MM.1S (cell line): ENCODE measurements around the gene EIF2AK3.

Source experiments
- EZH2 ChIP-seq: fragments of 300-600 bp; sonication (generic); optimal IDR thresholded peaks from 2 replicates; pipeline ENCODE3; 2017; ENCODE audit warnings: low read depth, mild to moderate bottlenecking, antibody characterized with exemption, low read length, mixed read lengths
- EZH2phosphoT487 ChIP-seq: fragments of 300-600 bp; sonication (generic); IDR thresholded peaks from 2 replicates; pipeline ENCODE4 v1.6.1; 2018; ENCODE audit warnings: antibody characterized with exemption, low read length
- TF ChIP-seq, protein P1 (sequence below): fragments of 300-600 bp; sonication (generic); IDR thresholded peaks from 2 replicates; pipeline ENCODE4 v1.5.1; 2016; ENCODE audit warnings: antibody characterized with exemption, low read length, mixed read lengths

DNA sequence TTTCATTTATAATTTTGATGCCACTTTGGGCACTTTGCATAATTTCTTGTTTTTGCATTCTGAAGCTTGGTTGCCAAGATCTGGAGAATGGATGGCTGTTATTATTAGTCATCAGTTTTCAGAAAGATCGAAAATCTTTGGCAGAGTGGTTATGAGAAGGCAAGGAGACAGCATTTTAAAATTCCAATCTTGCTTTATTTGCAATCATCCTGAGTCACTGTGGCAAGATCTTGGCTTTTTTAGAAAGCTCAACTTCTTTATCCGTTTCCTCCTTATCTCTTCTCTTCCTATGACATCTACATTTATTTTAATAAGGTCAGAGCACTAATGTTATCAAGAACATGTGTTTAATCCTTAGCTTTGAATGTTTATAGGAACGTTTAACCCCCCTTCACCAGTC is 31.1 kb upstream of the EIF2AK3 start:
- TF ChIP-seq, protein P1, sequence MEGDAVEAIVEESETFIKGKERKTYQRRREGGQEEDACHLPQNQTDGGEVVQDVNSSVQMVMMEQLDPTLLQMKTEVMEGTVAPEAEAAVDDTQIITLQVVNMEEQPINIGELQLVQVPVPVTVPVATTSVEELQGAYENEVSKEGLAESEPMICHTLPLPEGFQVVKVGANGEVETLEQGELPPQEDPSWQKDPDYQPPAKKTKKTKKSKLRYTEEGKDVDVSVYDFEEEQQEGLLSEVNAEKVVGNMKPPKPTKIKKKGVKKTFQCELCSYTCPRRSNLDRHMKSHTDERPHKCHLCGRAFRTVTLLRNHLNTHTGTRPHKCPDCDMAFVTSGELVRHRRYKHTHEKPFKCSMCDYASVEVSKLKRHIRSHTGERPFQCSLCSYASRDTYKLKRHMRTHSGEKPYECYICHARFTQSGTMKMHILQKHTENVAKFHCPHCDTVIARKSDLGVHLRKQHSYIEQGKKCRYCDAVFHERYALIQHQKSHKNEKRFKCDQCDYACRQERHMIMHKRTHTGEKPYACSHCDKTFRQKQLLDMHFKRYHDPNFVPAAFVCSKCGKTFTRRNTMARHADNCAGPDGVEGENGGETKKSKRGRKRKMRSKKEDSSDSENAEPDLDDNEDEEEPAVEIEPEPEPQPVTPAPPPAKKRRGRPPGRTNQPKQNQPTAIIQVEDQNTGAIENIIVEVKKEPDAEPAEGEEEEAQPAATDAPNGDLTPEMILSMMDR: no peak
- TF ChIP-seq EZH2 (no peak), EZH2phosphoT487 (no peak)
